ENCODE results near the gene CDH23.

GRCh38 chr10:71688256-71688655 lies 291.5 kb downstream of the CDH23 start:
- TF ChIP-seq EZH2 (IDR thresholded peaks at IDR 0.05; ENCODE audit: insufficient read depth, poor library complexity, severe bottlenecking), result no peak
- TF ChIP-seq EZH2phosphoT487 (IDR thresholded peaks at IDR 0.05; ENCODE audit: insufficient read depth, low read depth), result no peak

Measured in GM23248 (cell line).